PFSK-1 (cell line): ENCODE results near the gene DHRSX.

Source experiments
- POLR2AphosphoS5 ChIP-seq: IDR thresholded peaks from 2 replicates; pipeline ENCODE4 v1.6.1; 2012; ENCODE audit warnings: low read depth, mild to moderate bottlenecking, control low read depth, low read length, moderate library complexity
- REST ChIP-seq, 2 experiments: IDR thresholded peaks; 2 replicates each; pipeline versions ENCODE4 v1.6.1 to v1.8.0; 2011 to 2012; ENCODE audit warnings: low read depth in 2 of 2, low read length in 2 of 2, control low read depth in 1 of 2, inconsistent platforms in 1 of 2, mild to moderate bottlenecking in 1 of 2, moderate library complexity in 1 of 2; ENCODE audit not compliant: insufficient read depth in 1 of 2
- TAF1 ChIP-seq: IDR thresholded peaks from 2 replicates; pipeline ENCODE4 v1.6.1; 2012; ENCODE audit warnings: low read length, control low read depth, borderline replicate concordance; ENCODE audit not compliant: insufficient read depth

- TF ChIP-seq TAF1 (no peak), POLR2AphosphoS5 (no peak), REST (IDR thresholded peaks at IDR 0.05; ENCODE audit: insufficient read depth in 1 of 2, low read depth in 2 of 2, low read length in 2 of 2) (no peak)
These were observed 23.1 kb upstream of the DHRSX start for GRCh38 chrX:2523911-2524310.
